SU-DHL-6 (cell line): ENCODE data around the gene CCL17.

Experiments
- EZH2phosphoT487 ChIP-seq: fragments of 200-600 bp; sonication (generic), shearing (Covaris generic); conservative IDR thresholded peaks from 2 replicates; pipeline ENCODE4 v1.6.1; 2018; ENCODE audit warnings: mild to moderate bottlenecking, antibody characterized with exemption, low read length, moderate library complexity, mixed read lengths
- TF ChIP-seq, protein P1 (sequence below): fragments of 200-600 bp; sonication (generic); IDR thresholded peaks from one replicate; pipeline ENCODE4 v1.5.1; 2017; ENCODE audit warnings: antibody characterized with exemption, mild to moderate bottlenecking, low read length, moderate library complexity; ENCODE audit not compliant: insufficient read depth, poor library complexity, severe bottlenecking

DNA sequence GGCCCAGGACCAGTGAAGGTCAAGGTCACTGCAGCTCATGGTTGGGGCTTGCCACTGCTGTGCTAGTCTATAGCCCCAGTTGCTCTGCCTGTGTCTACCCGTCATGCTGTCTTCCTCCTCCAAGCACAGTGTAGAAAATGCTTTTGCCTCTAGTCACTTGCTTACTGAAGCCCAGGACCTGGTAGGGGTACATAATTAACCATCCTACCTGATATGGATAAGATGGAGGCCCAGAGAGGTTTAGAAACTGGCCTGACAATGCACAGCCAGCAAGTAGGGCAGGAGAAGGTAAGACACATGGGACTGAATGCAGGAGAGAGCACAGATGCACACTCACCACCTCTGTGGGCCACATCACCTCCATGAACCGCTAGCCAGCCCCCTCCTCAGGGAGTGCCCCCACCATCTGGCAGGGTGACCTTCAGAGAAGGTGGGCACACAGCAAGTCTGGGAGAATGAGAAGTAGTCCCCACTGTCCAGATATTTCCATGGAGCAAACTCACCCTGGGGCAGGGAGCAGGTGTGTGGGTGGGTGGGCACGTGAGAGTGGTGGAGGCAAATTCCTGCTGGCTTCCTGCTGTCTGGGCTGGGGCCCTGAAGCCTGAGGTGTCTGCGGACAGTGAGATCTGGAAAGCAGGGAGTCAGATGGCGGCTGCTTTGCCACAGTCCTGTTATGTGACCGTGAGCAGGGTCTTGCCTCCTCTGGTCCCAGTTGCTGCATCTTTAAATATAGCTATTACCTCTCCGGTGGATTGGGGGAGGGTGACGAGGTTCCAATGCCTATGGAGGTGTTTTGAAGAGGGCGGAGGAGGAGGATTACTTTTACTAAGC lies 31.2 kb upstream of the CCL17 start:
- TF ChIP-seq, protein P1, sequence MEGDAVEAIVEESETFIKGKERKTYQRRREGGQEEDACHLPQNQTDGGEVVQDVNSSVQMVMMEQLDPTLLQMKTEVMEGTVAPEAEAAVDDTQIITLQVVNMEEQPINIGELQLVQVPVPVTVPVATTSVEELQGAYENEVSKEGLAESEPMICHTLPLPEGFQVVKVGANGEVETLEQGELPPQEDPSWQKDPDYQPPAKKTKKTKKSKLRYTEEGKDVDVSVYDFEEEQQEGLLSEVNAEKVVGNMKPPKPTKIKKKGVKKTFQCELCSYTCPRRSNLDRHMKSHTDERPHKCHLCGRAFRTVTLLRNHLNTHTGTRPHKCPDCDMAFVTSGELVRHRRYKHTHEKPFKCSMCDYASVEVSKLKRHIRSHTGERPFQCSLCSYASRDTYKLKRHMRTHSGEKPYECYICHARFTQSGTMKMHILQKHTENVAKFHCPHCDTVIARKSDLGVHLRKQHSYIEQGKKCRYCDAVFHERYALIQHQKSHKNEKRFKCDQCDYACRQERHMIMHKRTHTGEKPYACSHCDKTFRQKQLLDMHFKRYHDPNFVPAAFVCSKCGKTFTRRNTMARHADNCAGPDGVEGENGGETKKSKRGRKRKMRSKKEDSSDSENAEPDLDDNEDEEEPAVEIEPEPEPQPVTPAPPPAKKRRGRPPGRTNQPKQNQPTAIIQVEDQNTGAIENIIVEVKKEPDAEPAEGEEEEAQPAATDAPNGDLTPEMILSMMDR = no peak
- no peak for TF ChIP-seq EZH2phosphoT487
